Retinal pigment epithelial cell (primary cell): ENCODE measurements around the gene CUL1.

Experiments used
- DNase-seq: peaks from one replicate; pipeline ENCODE4 v3.0.0-alpha.2; 2010; ENCODE audit warnings: low read depth
- H3K4me3 ChIP-seq: 2 replicates; pipeline ENCODE4 v1.5.1; 2011; ENCODE audit warnings: mild to moderate bottlenecking, low read length, control low read depth, moderate library complexity
- TF ChIP-seq, protein P1 (sequence below): conservative IDR thresholded peaks from 2 replicates; pipeline ENCODE4 v1.5.1; 2011; ENCODE audit warnings: low read depth, low read length, control low read depth, inconsistent platforms

Gene CUL1

DNA sequence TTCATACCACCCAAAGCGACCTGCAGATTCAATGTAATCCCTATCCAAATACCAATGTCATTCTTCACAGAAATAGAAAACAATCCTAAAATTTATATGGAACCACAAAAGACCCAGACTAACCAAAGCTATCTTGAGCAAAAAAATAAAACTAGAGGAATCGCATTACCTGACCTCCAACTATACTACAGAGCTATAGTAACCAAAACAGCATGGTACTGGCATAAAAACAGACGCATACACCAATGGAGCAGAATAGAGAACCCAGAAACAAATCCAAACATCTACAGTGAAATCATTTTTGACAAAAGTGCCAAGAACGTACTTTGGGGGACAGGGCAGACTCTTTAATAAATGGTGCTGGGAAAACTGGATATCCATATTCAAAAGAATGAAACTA, 16.9 kb upstream of the CUL1 start:
- H3K4me3 ChIP-seq: no peak overlapping the region
- TF ChIP-seq, protein P1, sequence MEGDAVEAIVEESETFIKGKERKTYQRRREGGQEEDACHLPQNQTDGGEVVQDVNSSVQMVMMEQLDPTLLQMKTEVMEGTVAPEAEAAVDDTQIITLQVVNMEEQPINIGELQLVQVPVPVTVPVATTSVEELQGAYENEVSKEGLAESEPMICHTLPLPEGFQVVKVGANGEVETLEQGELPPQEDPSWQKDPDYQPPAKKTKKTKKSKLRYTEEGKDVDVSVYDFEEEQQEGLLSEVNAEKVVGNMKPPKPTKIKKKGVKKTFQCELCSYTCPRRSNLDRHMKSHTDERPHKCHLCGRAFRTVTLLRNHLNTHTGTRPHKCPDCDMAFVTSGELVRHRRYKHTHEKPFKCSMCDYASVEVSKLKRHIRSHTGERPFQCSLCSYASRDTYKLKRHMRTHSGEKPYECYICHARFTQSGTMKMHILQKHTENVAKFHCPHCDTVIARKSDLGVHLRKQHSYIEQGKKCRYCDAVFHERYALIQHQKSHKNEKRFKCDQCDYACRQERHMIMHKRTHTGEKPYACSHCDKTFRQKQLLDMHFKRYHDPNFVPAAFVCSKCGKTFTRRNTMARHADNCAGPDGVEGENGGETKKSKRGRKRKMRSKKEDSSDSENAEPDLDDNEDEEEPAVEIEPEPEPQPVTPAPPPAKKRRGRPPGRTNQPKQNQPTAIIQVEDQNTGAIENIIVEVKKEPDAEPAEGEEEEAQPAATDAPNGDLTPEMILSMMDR: no peak
- no peak for DNase-seq

DNA sequence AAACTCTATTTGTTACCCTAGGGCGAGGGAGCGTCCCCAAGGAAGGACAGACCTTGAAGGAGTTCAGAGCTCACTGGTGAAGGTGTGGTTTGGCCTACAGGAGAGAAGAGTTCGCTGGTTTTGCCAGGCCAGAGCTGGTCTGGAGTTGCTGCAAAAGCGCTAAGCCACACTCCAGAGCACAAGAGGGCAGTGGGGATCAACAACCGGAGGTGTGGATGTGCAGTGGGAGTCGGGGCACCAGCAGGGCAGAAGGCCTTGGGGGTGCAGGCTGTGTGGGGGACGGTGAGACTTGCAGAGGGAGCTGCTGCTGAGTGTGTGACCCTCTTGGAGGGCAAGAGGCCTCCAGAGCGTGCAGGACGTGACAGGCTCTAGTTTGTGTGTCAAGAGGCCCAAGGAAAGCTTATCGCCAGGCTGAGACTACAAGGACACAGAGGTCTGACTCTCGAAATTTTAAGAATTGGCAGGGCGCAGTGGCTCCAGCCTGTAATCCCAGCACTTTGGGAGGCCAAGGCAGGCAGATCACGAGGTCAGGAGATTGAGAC, 14.3 kb upstream of the CUL1 start:
- H3K4me3 ChIP-seq: no peak overlapping the region
- TF ChIP-seq, protein P1: no peak
- DNase-seq: no peak

DNA sequence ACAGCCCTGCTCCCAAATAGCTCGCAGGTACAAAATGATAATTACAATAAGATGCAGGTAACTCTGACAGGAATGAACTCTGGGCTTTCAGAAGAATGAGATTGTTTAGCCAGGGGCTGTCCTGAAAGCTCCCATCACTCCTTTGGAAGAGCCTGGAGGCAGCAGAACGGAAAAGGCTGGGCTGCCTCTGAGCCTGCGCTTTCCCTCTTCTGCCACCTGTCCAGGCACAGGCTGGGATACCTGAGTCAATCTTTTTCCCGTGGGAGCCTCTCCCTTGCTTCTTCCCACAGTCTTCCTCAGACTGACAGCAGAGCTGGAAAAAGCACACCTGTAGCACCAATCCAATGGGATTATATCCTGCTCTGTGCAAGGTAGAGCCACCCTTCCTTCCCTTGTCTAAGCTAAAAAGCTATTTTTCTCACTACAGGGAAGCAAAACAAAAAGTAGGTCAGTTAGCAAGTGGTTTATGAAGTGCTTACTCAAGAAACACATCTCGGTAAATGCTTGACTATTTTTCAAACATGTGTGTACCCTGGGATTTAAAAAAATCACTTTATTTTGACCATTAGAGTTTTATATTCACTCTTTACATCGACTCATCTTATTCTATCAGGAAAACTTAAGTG, 12.3 kb upstream of the CUL1 start:
- no peak for DNase-seq
- TF ChIP-seq, protein P1: no peak
- no peak overlapping the region for H3K4me3 ChIP-seq

DNA sequence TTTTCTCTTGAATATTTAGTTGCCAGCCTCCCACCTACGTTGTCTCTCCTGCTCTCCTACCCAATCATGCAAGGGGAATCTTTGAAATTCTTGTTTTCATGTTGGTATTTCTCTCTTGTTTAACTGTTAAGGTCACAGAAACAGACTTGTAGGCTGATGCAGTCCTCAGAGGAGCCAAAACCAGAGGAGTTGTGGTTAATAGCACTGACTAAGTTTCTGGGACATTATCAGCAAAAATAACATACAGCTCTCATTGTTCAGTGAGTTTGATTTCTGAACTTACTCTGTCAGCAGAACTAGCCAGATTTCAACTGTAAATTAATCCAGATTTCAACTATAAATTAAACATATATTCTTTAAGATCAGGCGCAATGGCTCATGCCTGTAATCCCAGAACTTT, 11.1 kb upstream of the CUL1 start:
- no peak overlapping the region for H3K4me3 ChIP-seq
- no peak for DNase-seq
- TF ChIP-seq, protein P1: no peak

DNA sequence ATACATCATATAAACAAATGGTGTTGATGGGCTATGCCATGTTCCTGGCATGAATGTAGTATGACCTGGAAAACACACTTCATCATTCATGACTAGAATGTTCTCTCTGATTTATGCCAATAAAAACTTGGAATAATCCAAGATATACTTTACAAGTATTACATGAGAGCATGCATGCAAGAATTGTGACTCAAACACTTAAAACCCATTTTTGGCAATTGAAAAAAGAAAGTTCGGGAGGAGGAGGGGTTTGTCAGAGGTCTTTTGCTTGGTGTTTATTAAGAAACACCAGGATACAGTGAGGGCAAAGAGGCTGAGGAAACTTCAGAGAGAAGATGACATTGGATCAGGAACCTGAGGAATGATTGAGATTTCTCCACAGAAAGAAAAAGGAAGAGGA, 10.2 kb upstream of the CUL1 start:
- DNase-seq: no peak
- no peak overlapping the region for H3K4me3 ChIP-seq
- TF ChIP-seq, protein P1: no peak

DNA sequence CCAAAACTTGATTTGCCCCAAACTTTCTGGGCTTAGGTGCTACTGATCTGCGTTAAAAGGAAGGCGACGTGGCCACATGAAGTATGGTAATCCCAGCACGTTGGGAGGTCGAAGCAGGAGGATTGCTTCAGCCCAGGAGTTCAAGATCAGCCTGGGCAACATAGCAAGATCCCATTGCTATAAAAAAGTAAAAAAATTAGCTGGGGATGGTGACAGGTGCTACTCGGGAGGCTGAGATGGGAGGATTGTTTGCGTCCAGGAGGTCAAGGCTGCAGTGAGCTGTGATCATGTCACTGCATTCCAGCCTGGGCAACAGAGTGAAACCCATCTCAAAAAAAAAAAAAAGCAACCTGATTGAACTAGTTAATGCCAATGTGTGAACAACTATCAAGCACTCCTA, 5.1 kb upstream of the CUL1 start:
- no peak for DNase-seq
- TF ChIP-seq, protein P1: no peak
- H3K4me3 ChIP-seq: no peak overlapping the region

DNA sequence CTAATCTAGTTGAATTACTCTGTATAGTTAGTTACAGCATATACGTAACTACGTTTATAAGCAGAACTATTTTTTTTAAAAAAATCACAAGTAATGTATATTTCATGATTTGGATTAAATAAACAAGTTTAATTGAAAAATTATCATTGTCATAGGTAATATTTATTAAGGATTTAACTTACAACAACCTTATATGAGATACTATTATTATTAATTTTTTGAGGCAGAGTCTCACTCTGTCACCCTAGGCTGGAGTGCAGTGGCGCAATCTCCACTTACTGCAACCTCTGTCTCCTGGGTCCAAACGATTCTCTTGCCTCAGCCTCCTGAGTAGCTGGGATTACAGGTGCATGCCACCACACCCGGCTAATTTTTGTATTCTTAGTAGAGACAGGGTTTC, 4.1 kb upstream of the CUL1 start:
- TF ChIP-seq, protein P1: no peak
- H3K4me3 ChIP-seq: no peak overlapping the region
- DNase-seq: no peak
